Dermis microvascular lymphatic vessel endothelial cell (primary cell): Measurements from ENCODE around the gene INTS15. TPM values are rescaled to one million over a fixed set of nuclear protein-coding genes. Genes with fewer than 3 reads are reported as not detected.

Experiments used
- DNase-seq, 2 donors: peaks; one replicate each; pipeline versions ENCODE4 v3.0.0 to v3.0.0-alpha.2; 2010; ENCODE audit warnings: low read depth in 2 of 2
- total RNA-seq: library from RNA; depleted of rRNA; stranded (reverse); fragments of >200 nt; gene quantifications from 2 replicates; pipeline ENCODE4 v1.2.1, GENCODE V29; 2014

Gene INTS15
- total RNA-seq, 1 donor from 2014 or later: 8.7 TPM

GRCh38 chr7:6642239-6642839, 52.5 kb downstream of the INTS15 start:
- DNase-seq: no peak

- no peak for DNase-seq
Observed at GRCh38 chr7:6642861-6643640, 53.2 kb downstream of the INTS15 start.

- no peak for DNase-seq
Observed at GRCh38 chr7:6643915-6644625, 54.2 kb downstream of the INTS15 start.

GRCh38 chr7:6644728-6645127, 54.9 kb downstream of the INTS15 start:
- DNase-seq: no peak

- no peak for DNase-seq
Observed at GRCh38 chr7:6646465-6646864, 56.6 kb downstream of the INTS15 start.

GRCh38 chr7:6647080-6647479, 57.3 kb downstream of the INTS15 start:
- DNase-seq: no peak

GRCh38 chr7:6647541-6647940, 57.7 kb downstream of the INTS15 start:
- no peak for DNase-seq

GRCh38 chr7:6648066-6648814, 58.4 kb downstream of the INTS15 start:
- DNase-seq: no peak

GRCh38 chr7:6648815-6649104, 58.9 kb downstream of the INTS15 start:
- no peak for DNase-seq

GRCh38 chr7:6649241-6649961, 59.6 kb downstream of the INTS15 start:
- no peak for DNase-seq

GRCh38 chr7:6650086-6650485, 60.3 kb downstream of the INTS15 start:
- no peak for DNase-seq

- no peak for DNase-seq
Observed at GRCh38 chr7:6650521-6651011, 60.7 kb downstream of the INTS15 start.

GRCh38 chr7:6651851-6652445, 62.1 kb downstream of the INTS15 start:
- DNase-seq: no peak

GRCh38 chr7:6652446-6653011, 62.7 kb downstream of the INTS15 start:
- no peak for DNase-seq

GRCh38 chr7:6653071-6654003, 63.5 kb downstream of the INTS15 start:
- no peak for DNase-seq

- no peak for DNase-seq
Observed at GRCh38 chr7:6654113-6654841, 64.5 kb downstream of the INTS15 start.

GRCh38 chr7:6654842-6655610, 65.2 kb downstream of the INTS15 start:
- no peak for DNase-seq
